GM23338 (cell line): ENCODE data around the gene ETHE1. TPM values are rescaled to one million over a fixed set of nuclear protein-coding genes. Genes with fewer than 3 reads are reported as not detected.

Experiments used
- ATAC-seq: fragments of 200-7000 bp; cut with Tn5 transposase; 3 replicates; pipeline ENCODE4 v1.9.1; 2020
- DNase-seq: peaks from one replicate; pipeline ENCODE4 v3.0.0-alpha.2; 2015; ENCODE audit warnings: low spot score
- H2AFZ ChIP-seq: fragments of 200-600 bp; sonication (generic); 2 replicates; pipeline ENCODE4 v1.8.0; 2016; ENCODE audit warnings: antibody characterized with exemption, mild to moderate bottlenecking, moderate library complexity
- H3F3A ChIP-seq: fragments of 200-600 bp; sonication (generic); replicated peaks from 2 replicates; pipeline ENCODE4 v1.8.0; 2017; ENCODE audit warnings: antibody characterized with exemption, mixed run types, low read depth
- H3K27ac ChIP-seq: fragments of 200-600 bp; sonication (generic); 2 replicates; pipeline ENCODE4 v1.6.1; 2016; ENCODE audit warnings: low read depth
- H3K27me3 ChIP-seq: fragments of 200-600 bp; sonication (generic); 2 replicates; pipeline ENCODE4 v1.8.0; 2016; ENCODE audit warnings: mild to moderate bottlenecking, mixed run types, moderate library complexity; ENCODE audit not compliant: insufficient read depth
- H3K36me3 ChIP-seq: fragments of 200-600 bp; sonication (generic); 2 replicates; pipeline ENCODE4 v1.8.0; 2016; ENCODE audit warnings: mild to moderate bottlenecking; ENCODE audit not compliant: insufficient read depth
- H3K4me1 ChIP-seq: fragments of 200-600 bp; sonication (generic); 2 replicates; pipeline ENCODE4 v1.8.0; 2016; ENCODE audit warnings: mild to moderate bottlenecking, moderate library complexity; ENCODE audit not compliant: insufficient read depth
- H3K4me2 ChIP-seq: fragments of 200-600 bp; sonication (generic); 2 replicates; pipeline ENCODE4 v1.7.1; 2017; ENCODE audit warnings: mixed run types
- H3K4me3 ChIP-seq: fragments of 200-600 bp; sonication (generic); 2 replicates; pipeline ENCODE4 v1.6.1; 2016; ENCODE audit warnings: mixed run types
- H3K79me2 ChIP-seq: fragments of 200-600 bp; sonication (generic); replicated peaks from 2 replicates; pipeline ENCODE4 v1.8.0; 2017; ENCODE audit warnings: mild to moderate bottlenecking; ENCODE audit not compliant: insufficient read depth
- H3K9me2 ChIP-seq: fragments of 200-600 bp; sonication (generic); 2 replicates; pipeline ENCODE4 v1.8.0; 2017; ENCODE audit not compliant: insufficient read depth
- H4K20me1 ChIP-seq: fragments of 200-600 bp; sonication (generic); replicated peaks from 2 replicates; pipeline ENCODE4 v1.8.0; 2017; ENCODE audit warnings: mild to moderate bottlenecking; ENCODE audit not compliant: insufficient read depth
- H3K27ac Mint-ChIP-seq: 2 replicates; pipeline ENCODE4 v1.8.0; 2020; ENCODE audit warnings: inconsistent platforms, mild to moderate bottlenecking, moderate library complexity, mixed read lengths
- H3K27me3 Mint-ChIP-seq: 3 replicates; pipeline ENCODE4 v1.8.0; 2022; ENCODE audit warnings: low read depth, mild to moderate bottlenecking, moderate library complexity, mixed read lengths, inconsistent platforms; ENCODE audit not compliant: insufficient read depth, poor library complexity
- H3K36me3 Mint-ChIP-seq: 3 replicates; pipeline ENCODE4 v1.8.0; 2021; ENCODE audit warnings: low read depth, mild to moderate bottlenecking, inconsistent platforms, moderate library complexity, mixed read lengths
- H3K4me1 Mint-ChIP-seq: 3 replicates; pipeline ENCODE4 v1.8.0; 2020; ENCODE audit warnings: mild to moderate bottlenecking, inconsistent platforms, mixed read lengths
- H3K4me3 Mint-ChIP-seq: 3 replicates; pipeline ENCODE4 v1.8.0; 2021; ENCODE audit warnings: moderate library complexity, mild to moderate bottlenecking, inconsistent platforms, mixed read lengths
- H3K9me3 Mint-ChIP-seq: 3 replicates; pipeline ENCODE4 v1.8.0; 2020; ENCODE audit warnings: moderate library complexity, mild to moderate bottlenecking, inconsistent platforms, mixed read lengths
- CREB1 ChIP-seq: fragments of 250-450 bp; sonication (Bioruptor Pico); IDR thresholded peaks from 2 replicates; pipeline ENCODE4 v1.5.0; 2020; ENCODE audit warnings: low read depth, mild to moderate bottlenecking, moderate library complexity
- EZH2phosphoT487 ChIP-seq: fragments of 200-600 bp; sonication (generic); IDR thresholded peaks from one replicate; pipeline ENCODE4 v1.8.1; 2018; ENCODE audit warnings: antibody characterized with exemption; ENCODE audit not compliant: unreplicated experiment
- NANOG ChIP-seq: IDR thresholded peaks from 2 replicates; pipeline ENCODE4 v1.6.1; 2016; ENCODE audit warnings: antibody characterized with exemption, borderline replicate concordance
- POLR2AphosphoS5 ChIP-seq: IDR thresholded peaks from 2 replicates; pipeline ENCODE4 v1.6.1; 2016; ENCODE audit warnings: antibody characterized with exemption, low read depth
- ZNF331 ChIP-seq: fragments of 250-450 bp; sonication (Bioruptor Pico); IDR thresholded peaks from 2 replicates; pipeline ENCODE4 v1.5.0; 2020; ENCODE audit warnings: low read depth, mild to moderate bottlenecking, moderate library complexity
- polyA plus RNA-seq: library from polyadenylated mRNA; unstranded; fragments of >200 nt; fragmentation: Nextera tagmentation; extraction: Ambion mirVana; gene quantifications from 2 replicates; pipeline ENCODE4 v1.2.1, GENCODE V29; 2016
- total RNA-seq: library from RNA; depleted of rRNA; stranded (reverse); fragments of >200 nt; shearing (Covaris generic); gene quantifications from 2 replicates; pipeline ENCODE4 v1.2.3, GENCODE V29; 2014
- TF ChIP-seq, protein P1 (sequence below): fragments of 250-450 bp; sonication (Bioruptor Pico); IDR thresholded peaks from 2 replicates; pipeline ENCODE4 v1.5.0; 2020; ENCODE audit warnings: mild to moderate bottlenecking, moderate library complexity
- TF ChIP-seq, protein P2 (sequence below): IDR thresholded peaks from 2 replicates; pipeline ENCODE4 v1.6.1; 2016; ENCODE audit warnings: antibody characterized with exemption

The ETHE1 gene
- total and polyA plus RNA-seq, 2 experiments from 2014 or later, result 11.1 to 25.5 TPM

DNA sequence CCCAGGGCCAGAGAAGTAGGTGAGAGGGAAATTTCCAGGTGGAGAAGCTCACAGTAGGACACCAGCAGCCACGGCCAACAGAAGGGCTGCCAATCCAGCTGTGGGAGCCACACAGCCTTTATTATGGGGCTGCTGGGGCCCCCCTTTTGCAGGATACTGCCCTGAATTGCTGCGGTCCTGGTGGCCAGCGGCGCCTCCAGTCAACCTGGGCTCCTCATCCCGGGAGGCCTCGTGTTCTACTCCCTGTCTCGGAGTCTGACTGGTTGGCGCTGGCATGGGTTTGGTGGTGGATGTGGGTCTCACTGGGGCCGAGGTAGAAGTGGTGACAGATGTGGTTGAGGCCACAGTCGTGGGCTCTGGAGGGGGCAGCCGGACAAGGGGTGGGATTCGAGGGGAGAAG is 65.7 kb downstream of the ETHE1 start (continued):
- TF ChIP-seq, protein P1, sequence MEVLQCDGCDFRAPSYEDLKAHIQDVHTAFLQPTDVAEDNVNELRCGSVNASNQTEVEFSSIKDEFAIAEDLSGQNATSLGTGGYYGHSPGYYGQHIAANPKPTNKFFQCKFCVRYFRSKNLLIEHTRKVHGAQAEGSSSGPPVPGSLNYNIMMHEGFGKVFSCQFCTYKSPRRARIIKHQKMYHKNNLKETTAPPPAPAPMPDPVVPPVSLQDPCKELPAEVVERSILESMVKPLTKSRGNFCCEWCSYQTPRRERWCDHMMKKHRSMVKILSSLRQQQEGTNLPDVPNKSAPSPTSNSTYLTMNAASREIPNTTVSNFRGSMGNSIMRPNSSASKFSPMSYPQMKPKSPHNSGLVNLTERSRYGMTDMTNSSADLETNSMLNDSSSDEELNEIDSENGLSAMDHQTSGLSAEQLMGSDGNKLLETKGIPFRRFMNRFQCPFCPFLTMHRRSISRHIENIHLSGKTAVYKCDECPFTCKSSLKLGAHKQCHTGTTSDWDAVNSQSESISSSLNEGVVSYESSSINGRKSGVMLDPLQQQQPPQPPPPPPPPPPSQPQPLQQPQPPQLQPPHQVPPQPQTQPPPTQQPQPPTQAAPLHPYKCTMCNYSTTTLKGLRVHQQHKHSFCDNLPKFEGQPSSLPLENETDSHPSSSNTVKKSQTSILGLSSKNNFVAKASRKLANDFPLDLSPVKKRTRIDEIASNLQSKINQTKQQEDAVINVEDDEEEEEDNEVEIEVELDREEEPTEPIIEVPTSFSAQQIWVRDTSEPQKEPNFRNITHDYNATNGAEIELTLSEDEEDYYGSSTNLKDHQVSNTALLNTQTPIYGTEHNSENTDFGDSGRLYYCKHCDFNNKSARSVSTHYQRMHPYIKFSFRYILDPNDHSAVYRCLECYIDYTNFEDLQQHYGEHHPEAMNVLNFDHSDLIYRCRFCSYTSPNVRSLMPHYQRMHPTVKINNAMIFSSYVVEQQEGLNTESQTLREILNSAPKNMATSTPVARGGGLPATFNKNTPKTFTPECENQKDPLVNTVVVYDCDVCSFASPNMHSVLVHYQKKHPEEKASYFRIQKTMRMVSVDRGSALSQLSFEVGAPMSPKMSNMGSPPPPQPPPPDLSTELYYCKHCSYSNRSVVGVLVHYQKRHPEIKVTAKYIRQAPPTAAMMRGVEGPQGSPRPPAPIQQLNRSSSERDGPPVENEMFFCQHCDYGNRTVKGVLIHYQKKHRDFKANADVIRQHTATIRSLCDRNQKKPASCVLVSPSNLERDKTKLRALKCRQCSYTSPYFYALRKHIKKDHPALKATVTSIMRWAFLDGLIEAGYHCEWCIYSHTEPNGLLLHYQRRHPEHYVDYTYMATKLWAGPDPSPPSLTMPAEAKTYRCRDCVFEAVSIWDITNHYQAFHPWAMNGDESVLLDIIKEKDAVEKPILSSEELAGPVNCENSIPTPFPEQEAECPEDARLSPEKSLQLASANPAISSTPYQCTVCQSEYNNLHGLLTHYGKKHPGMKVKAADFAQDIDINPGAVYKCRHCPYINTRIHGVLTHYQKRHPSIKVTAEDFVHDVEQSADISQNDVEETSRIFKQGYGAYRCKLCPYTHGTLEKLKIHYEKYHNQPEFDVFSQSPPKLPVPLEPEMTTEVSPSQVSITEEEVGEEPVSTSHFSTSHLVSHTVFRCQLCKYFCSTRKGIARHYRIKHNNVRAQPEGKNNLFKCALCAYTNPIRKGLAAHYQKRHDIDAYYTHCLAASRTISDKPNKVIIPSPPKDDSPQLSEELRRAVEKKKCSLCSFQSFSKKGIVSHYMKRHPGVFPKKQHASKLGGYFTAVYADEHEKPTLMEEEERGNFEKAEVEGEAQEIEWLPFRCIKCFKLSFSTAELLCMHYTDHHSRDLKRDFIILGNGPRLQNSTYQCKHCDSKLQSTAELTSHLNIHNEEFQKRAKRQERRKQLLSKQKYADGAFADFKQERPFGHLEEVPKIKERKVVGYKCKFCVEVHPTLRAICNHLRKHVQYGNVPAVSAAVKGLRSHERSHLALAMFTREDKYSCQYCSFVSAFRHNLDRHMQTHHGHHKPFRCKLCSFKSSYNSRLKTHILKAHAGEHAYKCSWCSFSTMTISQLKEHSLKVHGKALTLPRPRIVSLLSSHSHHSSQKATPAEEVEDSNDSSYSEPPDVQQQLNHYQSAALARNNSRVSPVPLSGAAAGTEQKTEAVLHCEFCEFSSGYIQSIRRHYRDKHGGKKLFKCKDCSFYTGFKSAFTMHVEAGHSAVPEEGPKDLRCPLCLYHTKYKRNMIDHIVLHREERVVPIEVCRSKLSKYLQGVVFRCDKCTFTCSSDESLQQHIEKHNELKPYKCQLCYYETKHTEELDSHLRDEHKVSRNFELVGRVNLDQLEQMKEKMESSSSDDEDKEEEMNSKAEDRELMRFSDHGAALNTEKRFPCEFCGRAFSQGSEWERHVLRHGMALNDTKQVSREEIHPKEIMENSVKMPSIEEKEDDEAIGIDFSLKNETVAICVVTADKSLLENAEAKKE (CRISPR knock-in tag), result no peak

DNA sequence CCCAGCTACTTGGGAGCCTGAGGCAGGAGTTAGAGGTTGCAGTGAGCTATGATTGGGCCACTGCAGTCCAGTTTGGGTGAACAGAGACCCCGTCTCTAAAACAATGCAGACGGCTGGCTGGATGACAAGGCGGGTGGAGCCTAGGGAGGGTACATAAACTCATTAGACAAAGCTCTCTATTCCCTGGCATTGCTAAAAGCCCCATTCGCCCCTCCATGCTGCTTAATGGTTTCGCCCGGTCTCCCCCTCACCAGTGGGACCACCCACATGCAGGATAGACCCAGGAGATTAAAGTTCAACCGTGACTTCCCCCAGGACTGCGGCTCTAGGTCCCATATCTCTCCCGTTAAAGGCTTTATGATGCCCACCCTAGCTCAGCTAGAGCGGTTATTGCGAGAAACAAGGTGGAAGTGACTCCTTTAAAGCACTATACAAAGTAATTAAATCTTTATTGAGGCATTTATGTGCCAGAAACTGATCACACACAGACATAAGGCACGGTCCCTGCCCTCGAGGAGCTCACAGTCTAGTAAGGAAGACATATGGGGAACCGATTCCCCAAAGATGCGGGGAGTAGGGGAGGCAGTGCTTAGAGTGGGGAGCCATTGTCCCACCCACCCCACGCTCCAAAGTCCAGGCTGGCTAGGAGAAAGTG is 66.5 kb downstream of the ETHE1 start:
- H3K9me2 ChIP-seq, result no peaks in the 10 kb centered on the region
- peaks cover 16% of the 10 kb centered on the region for H3K27me3 ChIP-seq
- peaks cover 9% of the 10 kb centered on the region for H3K4me1 Mint-ChIP-seq
- no peak overlapping the region for H3K27ac Mint-ChIP-seq
- no peak overlapping the region for H2AFZ ChIP-seq
- no peaks in the 10 kb centered on the region for H3K9me3 Mint-ChIP-seq
- peaks cover 14% of the 10 kb centered on the region for H3K27me3 Mint-ChIP-seq
- no peak overlapping the region for H3K4me3 Mint-ChIP-seq
- H3K79me2 ChIP-seq, result no peaks in the 10 kb centered on the region
- H4K20me1 ChIP-seq, result no peaks in the 10 kb centered on the region
- peaks cover 14% of the 10 kb centered on the region for H3F3A ChIP-seq
- peaks cover 11% of the 10 kb centered on the region for H3K4me1 ChIP-seq
- no peak overlapping the region for H3K4me2 ChIP-seq
- peak; percentile 30 for DNase-seq
- no peaks in the 10 kb centered on the region for H3K36me3 ChIP-seq
- H3K27ac ChIP-seq, result no peak overlapping the region
- H3K4me3 ChIP-seq, result no peak overlapping the region
- ATAC-seq, result no peak
- no peaks in the 10 kb centered on the region for H3K36me3 Mint-ChIP-seq
- no peak for TF ChIP-seq ZNF331
- no peak for TF ChIP-seq NANOG
- TF ChIP-seq, protein P2, sequence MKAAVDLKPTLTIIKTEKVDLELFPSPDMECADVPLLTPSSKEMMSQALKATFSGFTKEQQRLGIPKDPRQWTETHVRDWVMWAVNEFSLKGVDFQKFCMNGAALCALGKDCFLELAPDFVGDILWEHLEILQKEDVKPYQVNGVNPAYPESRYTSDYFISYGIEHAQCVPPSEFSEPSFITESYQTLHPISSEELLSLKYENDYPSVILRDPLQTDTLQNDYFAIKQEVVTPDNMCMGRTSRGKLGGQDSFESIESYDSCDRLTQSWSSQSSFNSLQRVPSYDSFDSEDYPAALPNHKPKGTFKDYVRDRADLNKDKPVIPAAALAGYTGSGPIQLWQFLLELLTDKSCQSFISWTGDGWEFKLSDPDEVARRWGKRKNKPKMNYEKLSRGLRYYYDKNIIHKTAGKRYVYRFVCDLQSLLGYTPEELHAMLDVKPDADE, result no peak
- TF ChIP-seq, protein P1 (CRISPR knock-in tag), result no peak
- TF ChIP-seq CREB1, result no peak
- no peak for TF ChIP-seq POLR2AphosphoS5
- no peak for TF ChIP-seq EZH2phosphoT487
